Measurements from ENCODE around the gene SLC35A3. TPM values are rescaled to one million over a fixed set of nuclear protein-coding genes. Genes with fewer than 3 reads are reported as not detected.

SLC35A3 gene
- total and polyA plus RNA-seq, 2 donors (not counting 1 experiment from before 2014, with no cell fraction given) = 13.2 to 20.8 TPM

DNA sequence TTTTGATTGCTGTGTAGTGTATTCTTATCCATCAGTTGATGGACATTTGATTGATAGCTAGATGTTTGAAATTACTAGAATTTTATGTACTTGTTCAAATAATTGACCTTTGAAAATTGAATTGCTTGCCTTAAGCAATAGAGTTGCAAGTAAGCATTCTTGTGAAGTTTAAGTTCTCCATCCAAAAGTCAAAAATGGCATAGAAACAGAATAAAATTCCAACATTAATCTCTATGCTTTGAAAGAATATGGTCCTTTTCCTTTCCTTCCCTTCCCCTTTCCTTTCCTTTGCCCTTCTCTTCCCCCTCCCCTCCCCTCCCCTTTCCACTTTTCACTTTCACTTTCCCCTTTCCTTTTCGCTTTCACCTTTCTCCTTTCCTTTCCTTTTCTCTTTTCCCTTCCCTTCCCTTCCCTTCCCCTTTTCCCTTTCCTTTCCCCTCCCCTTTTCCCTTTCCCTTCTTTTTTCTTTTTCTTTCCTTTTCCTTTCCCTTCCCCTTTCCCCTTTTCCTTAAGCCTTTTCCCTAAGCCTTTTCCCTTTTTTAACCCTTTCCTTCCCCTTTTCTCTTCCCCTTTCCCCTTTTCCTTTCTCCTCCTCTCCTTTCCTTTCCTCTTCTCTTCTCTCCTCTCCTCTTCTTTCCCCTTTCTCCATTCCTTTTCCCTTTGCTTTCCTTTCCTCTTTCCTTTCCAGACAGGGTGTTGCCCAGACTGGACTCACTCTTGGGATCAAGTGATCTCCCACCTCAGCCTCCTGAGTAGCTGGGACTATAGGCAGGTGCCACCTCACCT lies 95.6 kb downstream of the SLC35A3 start:
- Histone ChIP-seq H3K79me2 (ENCODE audit: control insufficient read depth, insufficient read depth, low read length) (no peaks in the 10 kb centered on the region), H3K9me3 (ENCODE audit: control insufficient read depth, insufficient read depth, low read depth, low read length) (no peaks in the 10 kb centered on the region), H4K20me1 (ENCODE audit: control insufficient read depth, extremely low read depth, insufficient read depth, low read length) (no peaks in the 10 kb centered on the region), H2AFZ (ENCODE audit: low read length) (no peak overlapping the region), H3K4me1 (ENCODE audit: control insufficient read depth, extremely low read depth, insufficient read depth, low read length) (no peaks in the 10 kb centered on the region), H3K36me3 (ENCODE audit: control insufficient read depth, insufficient read depth, low read length) (peaks cover 2% of the 10 kb centered on the region), H3K9ac (ENCODE audit: insufficient read depth, low read length) (no peak overlapping the region), H3K4me2 (ENCODE audit: extremely low read depth, insufficient read depth, low read length) (no peak overlapping the region), H3K27ac (ENCODE audit: insufficient read depth, low read length) (no peak overlapping the region), H3K4me3 (replicated peaks in 1 of 4; ENCODE audit: control extremely low read depth in 1 of 4, insufficient read depth in 1 of 4, low read depth in 3 of 4, low read length in 4 of 4) (no peak overlapping the region), H3K27me3 (ENCODE audit: control insufficient read depth, insufficient read depth, low read length) (no peaks in the 10 kb centered on the region)
- TF ChIP-seq EZH2 (IDR thresholded peaks at IDR 0.05; ENCODE audit: low read length, missing control alignments) (no peak), CTCF (conservative IDR thresholded peaks at IDR 0.05 in 1 of 2, IDR thresholded peaks at IDR 0.05 in 1 of 2; ENCODE audit: low read depth in 1 of 2, low read length in 2 of 2) (no peak)
- DNase-seq (ENCODE audit: low read depth in 2 of 2) = peak in 1 of 2 donors; percentile 17

GRCh38 chr1:100065969-100066227 lies 96.1 kb downstream of the SLC35A3 start:
- DNase-seq (ENCODE audit: low read depth in 2 of 2) = no peak

More at GRCh38 chr1:100065969-100066227, 96.1 kb downstream of the SLC35A3 start:
- Histone ChIP-seq H3K4me3 (replicated peaks in 1 of 4; ENCODE audit: control extremely low read depth in 1 of 4, insufficient read depth in 1 of 4, low read depth in 3 of 4, low read length in 4 of 4) (no peak overlapping the region), H3K9me3 (ENCODE audit: control insufficient read depth, insufficient read depth, low read depth, low read length) (no peaks in the 10 kb centered on the region), H2AFZ (ENCODE audit: low read length) (no peak overlapping the region), H3K9ac (ENCODE audit: insufficient read depth, low read length) (no peak overlapping the region), H4K20me1 (ENCODE audit: control insufficient read depth, extremely low read depth, insufficient read depth, low read length) (no peaks in the 10 kb centered on the region), H3K79me2 (ENCODE audit: control insufficient read depth, insufficient read depth, low read length) (no peaks in the 10 kb centered on the region), H3K4me2 (ENCODE audit: extremely low read depth, insufficient read depth, low read length) (no peak overlapping the region), H3K27ac (ENCODE audit: insufficient read depth, low read length) (no peak overlapping the region), H3K4me1 (ENCODE audit: control insufficient read depth, extremely low read depth, insufficient read depth, low read length) (no peaks in the 10 kb centered on the region), H3K36me3 (ENCODE audit: control insufficient read depth, insufficient read depth, low read length) (peaks cover 2% of the 10 kb centered on the region), H3K27me3 (ENCODE audit: control insufficient read depth, insufficient read depth, low read length) (no peaks in the 10 kb centered on the region)
- TF ChIP-seq CTCF (conservative IDR thresholded peaks at IDR 0.05 in 1 of 2, IDR thresholded peaks at IDR 0.05 in 1 of 2; ENCODE audit: low read depth in 1 of 2, low read length in 2 of 2) (no peak), EZH2 (IDR thresholded peaks at IDR 0.05; ENCODE audit: low read length, missing control alignments) (no peak)
